ENCODE measurements around the gene DNAI1.

DNAI1 gene

GRCh38 chr9:34491596-34491995, 33.0 kb downstream of the DNAI1 start:
- DNase-seq (ENCODE audit: low spot score) = no peak

GRCh38 chr9:34492051-34492450, 33.4 kb downstream of the DNAI1 start:
- no peak for DNase-seq (ENCODE audit: low spot score)

- DNase-seq (ENCODE audit: low spot score) = peak; percentile 80
Measured at GRCh38 chr9:34493972-34494535, 35.4 kb downstream of the DNAI1 start.

- DNase-seq (ENCODE audit: low spot score) = no peak
Measured at GRCh38 chr9:34496149-34496712, 37.6 kb downstream of the DNAI1 start.

- no peak for DNase-seq (ENCODE audit: low spot score)
Measured at GRCh38 chr9:34498553-34498952, 39.9 kb downstream of the DNAI1 start.

DNA sequence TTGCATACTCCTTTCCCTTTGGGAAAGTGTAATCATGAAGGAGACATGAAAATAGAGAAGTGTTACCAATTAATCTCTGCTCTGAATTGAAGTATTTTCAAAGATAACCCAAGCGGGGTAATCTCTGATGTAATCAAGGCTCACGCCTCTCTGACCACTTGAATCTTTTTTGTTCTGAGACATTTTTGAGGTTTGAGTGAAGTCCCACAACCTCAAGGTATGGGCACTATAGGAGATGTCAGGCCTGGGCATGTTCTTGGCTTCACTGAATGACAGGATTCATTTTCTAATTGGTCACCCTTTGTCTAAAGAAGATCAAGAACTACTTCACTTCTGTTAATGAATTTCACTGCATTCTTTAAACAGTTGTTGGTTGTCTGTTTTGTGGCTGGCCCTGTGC, 40.5 kb downstream of the DNAI1 start:
- no peak for DNase-seq (ENCODE audit: low spot score)

GRCh38 chr9:34500623-34501267, 42.1 kb downstream of the DNAI1 start:
- DNase-seq (ENCODE audit: low spot score) = peak; percentile 81

DNA sequence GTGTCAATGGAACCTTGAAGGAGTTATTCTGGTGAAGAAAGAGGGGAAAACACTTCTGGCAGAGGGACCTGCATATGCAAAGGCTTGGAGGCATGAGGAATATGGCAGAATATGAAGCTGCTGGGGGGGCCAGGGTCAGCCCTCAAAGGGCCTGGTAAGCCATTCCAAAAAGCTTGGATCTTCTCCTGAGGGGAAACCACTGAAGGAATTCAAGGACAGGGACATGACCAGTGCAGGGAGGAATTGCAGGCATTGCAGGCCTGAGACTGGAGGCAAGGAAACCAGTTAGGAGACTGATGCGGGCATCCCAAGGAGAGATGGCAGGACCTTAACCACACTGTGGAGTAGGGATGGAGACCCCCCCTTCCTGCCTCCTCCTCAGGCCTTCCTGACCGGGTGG, 42.8 kb downstream of the DNAI1 start:
- no peak for DNase-seq (ENCODE audit: low spot score)

- peak; percentile 77 for DNase-seq (ENCODE audit: low spot score)
Measured at GRCh38 chr9:34501889-34502425, 43.4 kb downstream of the DNAI1 start.

- DNase-seq (ENCODE audit: low spot score) = no peak
Measured at GRCh38 chr9:34502471-34502870, 43.9 kb downstream of the DNAI1 start.

DNA sequence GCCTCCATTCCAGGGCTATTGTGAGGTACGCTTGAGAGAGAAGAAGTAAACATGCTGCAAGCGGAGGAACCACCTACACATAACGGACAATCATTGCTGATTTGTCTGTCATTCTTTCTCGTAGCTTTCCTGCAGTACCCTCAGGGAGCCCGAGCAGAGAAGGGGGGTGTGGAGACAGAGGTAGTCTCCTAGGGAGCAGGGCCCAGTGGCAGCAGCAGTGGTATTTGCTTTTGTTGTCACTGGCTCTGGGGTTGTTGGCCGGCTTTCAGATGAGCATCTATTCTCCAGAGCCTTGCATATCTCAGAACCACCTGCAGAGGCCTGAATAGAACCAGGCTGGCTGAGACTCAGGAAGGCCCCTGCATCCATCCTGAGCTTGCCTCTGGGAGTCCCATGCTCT, 44.3 kb downstream of the DNAI1 start:
- no peak for DNase-seq (ENCODE audit: low spot score)

GRCh38 chr9:34503406-34503805, 44.8 kb downstream of the DNAI1 start:
- DNase-seq (ENCODE audit: low spot score) = no peak

GRCh38 chr9:34505370-34506120, 46.9 kb downstream of the DNAI1 start:
- DNase-seq (ENCODE audit: low spot score) = no peak

- no peak for DNase-seq (ENCODE audit: low spot score)
Measured at GRCh38 chr9:34506623-34507022, 48.0 kb downstream of the DNAI1 start.

GRCh38 chr9:34507556-34507955, 49.0 kb downstream of the DNAI1 start:
- no peak for DNase-seq (ENCODE audit: low spot score)

DNA sequence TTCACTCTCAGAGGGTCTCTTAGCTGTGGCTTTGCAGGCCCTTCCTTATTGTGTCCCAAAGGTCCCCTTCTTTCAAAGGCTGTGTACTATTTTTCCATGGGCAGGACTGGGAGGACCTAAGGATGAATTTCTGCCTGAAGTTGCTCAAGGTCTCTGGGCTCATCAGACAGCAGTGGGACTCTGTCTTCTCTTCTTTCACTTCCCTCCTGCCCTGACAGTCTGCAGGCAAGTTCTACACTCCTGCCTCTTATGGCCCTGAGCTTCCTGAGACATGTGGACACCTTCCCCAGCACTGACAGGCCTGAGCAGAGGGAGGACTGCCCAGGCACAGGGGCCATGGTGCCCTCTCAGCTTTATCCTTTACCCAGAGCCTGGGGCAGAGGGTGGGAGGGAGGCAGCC, 49.4 kb downstream of the DNAI1 start:
- no peak for DNase-seq (ENCODE audit: low spot score)

- DNase-seq (ENCODE audit: low spot score) = no peak
Measured at GRCh38 chr9:34508463-34508862, 49.9 kb downstream of the DNAI1 start.

- no peak for DNase-seq (ENCODE audit: low spot score)
Measured at GRCh38 chr9:34508951-34509350, 50.3 kb downstream of the DNAI1 start.

DNA sequence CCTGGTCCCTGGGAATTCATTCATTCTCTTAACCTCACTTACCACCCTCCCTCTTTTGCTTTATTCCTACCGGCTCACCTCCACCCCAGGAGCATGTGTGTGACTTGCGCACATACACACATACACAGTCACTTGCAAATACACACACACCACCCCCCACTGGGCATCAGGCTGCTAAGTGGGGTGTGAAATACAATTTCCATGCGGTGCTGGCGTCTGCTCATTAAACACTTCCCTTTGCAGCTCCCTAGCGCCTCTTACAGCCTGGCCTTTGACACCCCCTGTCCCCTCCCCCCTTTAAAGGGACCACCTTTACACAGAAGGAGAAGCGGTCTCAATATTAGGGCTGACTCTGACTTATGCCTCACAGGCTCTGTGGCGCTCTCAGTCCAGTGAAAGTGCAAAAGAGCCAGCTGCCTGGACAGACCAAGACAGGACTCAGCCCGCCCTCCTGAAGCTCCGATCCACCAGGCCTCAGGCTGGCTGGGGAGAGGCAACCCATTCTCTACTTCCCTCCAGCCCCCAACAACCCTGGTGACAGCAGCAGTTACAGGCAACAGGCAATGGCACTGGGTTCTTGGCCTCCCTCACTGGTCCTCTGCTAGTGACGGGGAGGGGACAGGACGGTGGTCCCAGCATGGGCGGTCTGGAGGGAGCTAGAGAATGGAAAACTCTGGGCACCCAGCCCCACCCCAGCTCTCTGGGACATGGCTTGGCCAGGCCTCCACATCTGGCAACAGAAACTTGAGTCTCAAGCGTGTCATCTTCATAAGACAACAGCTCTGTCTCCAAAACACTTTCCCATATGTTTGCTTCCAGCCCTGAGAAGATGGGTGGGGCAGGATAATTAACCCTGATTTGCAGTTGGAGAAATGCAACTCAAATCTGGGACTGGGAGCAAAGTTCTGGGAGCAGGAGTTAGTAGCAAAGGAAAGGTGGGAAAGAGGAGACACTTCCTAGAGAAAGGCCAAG, 52.2 kb downstream of the DNAI1 start:
- DNase-seq (ENCODE audit: low spot score) = no peak

DNA sequence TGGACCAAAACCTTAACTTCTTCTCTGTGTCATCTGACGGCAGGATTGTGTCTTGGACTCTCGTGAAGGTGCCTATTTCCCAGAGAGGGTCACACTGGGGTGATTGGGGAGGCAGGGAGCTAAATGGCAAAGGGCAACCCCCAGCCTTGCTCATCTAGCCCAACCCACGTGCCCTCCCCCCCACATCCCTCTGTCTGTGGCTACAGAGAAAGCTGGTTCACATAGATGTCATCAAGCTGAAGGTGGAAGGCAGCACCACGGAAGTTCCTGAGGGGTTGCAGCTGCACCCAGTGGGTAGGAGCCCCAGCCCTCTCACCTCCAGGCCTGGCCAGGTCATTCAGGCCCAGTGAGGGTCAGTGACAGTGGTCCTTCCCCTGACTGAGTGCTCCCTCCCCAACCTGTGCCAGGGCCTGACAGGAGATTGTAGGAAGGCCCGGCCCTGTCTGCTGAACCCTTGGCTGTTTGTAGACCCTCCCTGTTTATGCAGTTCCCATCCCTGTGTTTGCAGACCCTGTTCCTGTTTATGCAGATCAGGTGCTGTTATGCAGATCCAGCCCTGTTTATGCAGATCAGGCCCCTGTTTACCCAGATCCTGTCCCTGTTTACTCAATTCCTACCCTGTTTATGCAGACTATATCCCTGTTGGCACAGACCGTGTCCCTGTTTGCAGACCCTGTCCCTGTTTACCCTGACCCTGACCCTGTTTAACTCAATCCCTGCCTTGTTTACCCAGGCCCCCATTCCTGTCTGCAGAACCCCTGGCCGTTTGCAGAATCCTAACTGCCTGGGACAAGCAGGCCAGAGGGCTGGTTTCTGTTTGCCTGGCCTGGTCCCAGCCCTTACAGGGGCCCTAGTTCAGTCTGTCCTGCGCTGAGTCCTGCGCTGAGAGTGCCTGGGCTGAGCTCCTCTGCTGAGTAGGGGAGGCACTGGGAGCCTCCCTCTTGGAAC, 53.8 kb downstream of the DNAI1 start:
- no peak for DNase-seq (ENCODE audit: low spot score)
